Activated naive CD4-positive, alpha-beta T cell treated with anti-CD3 and anti-CD28 coated beads, Interleukin-2, amount 10 ng/mL, durations not matched to agents 7 days and 5 days (primary cell): ENCODE measurements around the gene GORAB.

Experiments used
- CTCF ChIA-PET: fragments of 350-600 bp; sonication (Branson Sonifier 250); formaldehyde crosslinking; loops from one replicate; lab custom pipeline; 2021; ENCODE audit warnings: antibody characterized with exemption; lab: Charles Lee
- DNase-seq: peaks from one replicate; pipeline ENCODE4 v3.0.0-alpha.2; 2020
- H3K27ac Mint-ChIP-seq: one replicate; pipeline ENCODE4 v1.8.0; 2021; ENCODE audit warnings: mild to moderate bottlenecking, moderate library complexity, mixed read lengths
- H3K27me3 Mint-ChIP-seq: one replicate; pipeline ENCODE4 v1.8.0; 2021; ENCODE audit warnings: mild to moderate bottlenecking, mixed read lengths
- H3K36me3 Mint-ChIP-seq: one replicate; pipeline ENCODE4 v1.8.0; 2021; ENCODE audit warnings: mixed read lengths
- H3K4me1 Mint-ChIP-seq: one replicate; pipeline ENCODE4 v1.8.0; 2021; ENCODE audit warnings: mixed read lengths
- H3K4me3 Mint-ChIP-seq: one replicate; pipeline ENCODE4 v1.8.0; 2021; ENCODE audit warnings: mild to moderate bottlenecking, moderate library complexity, mixed read lengths
- H3K9me3 Mint-ChIP-seq: one replicate; pipeline ENCODE4 v1.8.0; 2021; ENCODE audit warnings: mixed read lengths

GORAB gene

DNA sequence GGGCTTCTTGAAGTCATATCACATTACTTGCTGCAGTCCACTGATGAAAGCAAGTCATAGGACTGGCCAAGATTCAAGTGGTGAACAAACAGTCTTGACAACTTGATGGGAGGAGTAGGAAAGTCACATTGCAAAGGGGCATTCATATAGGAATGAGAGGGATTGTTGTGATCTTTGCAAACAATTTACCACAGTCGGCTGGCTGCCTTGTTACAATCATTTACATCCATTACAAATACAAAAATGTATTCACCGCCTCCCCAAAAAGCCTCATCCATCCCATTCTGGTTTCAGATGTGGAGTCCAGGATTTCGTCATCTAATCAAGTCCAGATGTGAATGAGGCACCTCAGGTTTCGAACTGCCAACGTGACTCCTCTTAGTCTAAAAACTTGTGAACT is 26.8 kb downstream of the GORAB start:
- H3K9me3 Mint-ChIP-seq, result peaks cover 13% of the 10 kb centered on the region
- no peak for DNase-seq
- CTCF ChIA-PET, result no interaction called here
- no peaks in the 10 kb centered on the region for H3K27me3 Mint-ChIP-seq
- peaks cover 2% of the 10 kb centered on the region for H3K36me3 Mint-ChIP-seq
- H3K4me1 Mint-ChIP-seq, result peaks cover 14% of the 10 kb centered on the region
- no peak overlapping the region for H3K27ac Mint-ChIP-seq
- H3K4me3 Mint-ChIP-seq, result no peak overlapping the region

DNA sequence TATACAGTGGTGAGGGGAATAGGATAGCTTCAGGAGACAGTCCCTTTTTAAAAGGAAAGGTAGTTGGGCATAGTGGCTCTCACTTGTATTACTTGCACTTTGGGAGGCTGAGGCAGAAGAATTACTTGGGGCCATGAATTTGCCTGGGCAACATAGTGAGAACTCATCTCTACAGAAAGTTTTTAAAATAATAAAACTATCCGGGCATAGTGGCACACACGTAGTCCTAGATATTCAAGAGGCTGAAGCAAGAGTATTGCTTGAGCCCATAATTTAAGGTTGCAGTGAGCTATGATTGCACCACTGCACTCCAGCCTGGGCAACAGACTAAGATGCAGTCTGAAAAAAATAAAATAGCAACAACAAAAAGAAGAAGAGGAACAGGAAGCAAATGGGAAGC is 27.2 kb downstream of the GORAB start:
- peaks cover 13% of the 10 kb centered on the region for H3K9me3 Mint-ChIP-seq
- no peak overlapping the region for H3K27ac Mint-ChIP-seq
- no peak for DNase-seq
- H3K36me3 Mint-ChIP-seq, result no peaks in the 10 kb centered on the region
- CTCF ChIA-PET, result no interaction called here
- H3K27me3 Mint-ChIP-seq, result no peaks in the 10 kb centered on the region
- peaks cover 14% of the 10 kb centered on the region for H3K4me1 Mint-ChIP-seq
- H3K4me3 Mint-ChIP-seq, result no peak overlapping the region

DNA sequence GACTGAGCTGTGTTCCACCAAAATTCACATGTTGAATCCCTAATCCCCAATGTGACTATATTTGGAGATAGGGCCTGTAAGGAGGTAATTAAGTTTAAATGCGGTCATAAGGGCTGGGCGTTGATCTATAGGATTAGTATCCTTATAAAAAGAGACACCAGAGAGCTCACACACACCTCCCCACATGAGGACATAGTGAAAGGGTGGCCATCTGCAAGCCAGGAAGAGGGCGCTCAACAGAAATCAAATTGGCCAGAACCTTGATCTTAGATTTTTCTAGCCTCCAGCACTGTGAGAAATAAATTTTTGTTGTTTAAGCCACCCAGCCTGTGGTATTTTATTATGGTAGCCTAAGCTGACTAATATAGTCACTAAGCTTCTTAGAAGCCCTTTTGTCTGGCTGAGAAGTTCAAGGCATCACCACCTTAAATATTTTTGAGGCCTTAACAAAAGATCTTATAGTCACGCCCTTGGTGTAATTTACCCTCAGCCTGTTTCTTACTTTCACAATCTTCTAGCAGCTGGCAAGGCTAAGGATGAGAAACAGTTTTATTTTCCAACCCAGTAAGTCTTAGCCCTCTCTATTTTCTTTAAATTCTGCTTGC is 28.8 kb downstream of the GORAB start:
- Mint-ChIP-seq H3K4me3 (no peak overlapping the region), H3K9me3 (peaks cover 13% of the 10 kb centered on the region), H3K27me3 (peaks cover 6% of the 10 kb centered on the region), H3K36me3 (no peaks in the 10 kb centered on the region), H3K4me1 (peaks cover 14% of the 10 kb centered on the region), H3K27ac (no peak overlapping the region)
- no peak for DNase-seq
- CTCF ChIA-PET, result no interaction called here

DNA sequence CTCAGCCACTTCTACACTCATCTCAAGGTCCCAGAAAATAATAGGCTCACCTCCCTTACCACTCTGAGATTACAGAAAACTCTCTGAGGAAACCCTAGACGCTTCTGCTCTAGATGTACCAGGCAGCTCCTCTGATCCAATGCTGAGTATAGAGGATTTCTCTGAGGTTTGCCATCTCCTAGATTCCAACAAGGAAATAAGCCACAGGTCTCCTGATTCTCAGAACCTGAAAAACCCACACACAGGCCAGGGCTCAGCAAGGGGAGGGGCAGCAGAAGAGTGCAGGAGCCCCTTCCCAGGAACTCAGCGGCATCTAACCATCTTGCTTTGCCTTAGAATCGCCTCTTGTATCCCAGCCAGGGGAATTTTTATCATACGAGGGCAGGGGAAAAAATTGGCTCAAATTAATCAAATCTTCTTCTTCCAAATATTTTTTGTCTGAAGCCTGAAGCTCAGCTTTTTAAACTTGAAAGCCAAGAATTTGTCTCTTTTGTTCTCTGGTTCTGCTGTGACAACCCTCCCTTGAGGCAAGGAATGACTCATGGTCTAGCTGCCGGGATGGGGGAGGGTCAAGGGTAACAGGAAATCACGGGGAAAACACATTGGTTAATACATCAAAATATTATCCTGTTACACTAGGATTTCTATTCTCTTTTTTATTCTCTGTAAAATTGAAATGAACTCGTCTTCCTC is 30.8 kb downstream of the GORAB start:
- Mint-ChIP-seq H3K4me3 (no peak overlapping the region), H3K36me3 (no peaks in the 10 kb centered on the region), H3K4me1 (peaks cover 14% of the 10 kb centered on the region), H3K9me3 (peaks cover 13% of the 10 kb centered on the region), H3K27me3 (peaks cover 6% of the 10 kb centered on the region), H3K27ac (no peak overlapping the region)
- CTCF ChIA-PET, result no interaction called here
- DNase-seq, result peak; percentile 36

DNA sequence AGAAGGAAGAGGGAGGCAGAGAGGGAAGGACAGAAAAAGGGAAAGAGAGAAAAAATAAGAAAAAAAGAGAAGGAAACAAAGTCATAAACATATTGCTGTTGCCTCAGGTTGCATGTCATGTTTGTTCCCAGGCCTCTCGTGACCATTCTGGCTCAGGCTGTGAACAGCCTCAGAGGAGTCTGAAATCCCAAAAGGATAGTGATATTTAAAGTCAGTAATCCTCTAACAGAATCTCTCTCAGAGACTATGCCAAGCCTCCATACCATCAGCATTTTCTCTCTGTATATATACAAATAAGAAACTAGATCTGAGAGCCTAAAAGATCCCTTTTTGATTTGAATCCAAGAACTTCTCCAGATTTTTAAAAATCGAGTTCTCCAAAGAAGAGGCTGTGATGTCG is 35.2 kb downstream of the GORAB start:
- peaks cover 14% of the 10 kb centered on the region for H3K4me1 Mint-ChIP-seq
- H3K4me3 Mint-ChIP-seq, result no peak overlapping the region
- CTCF ChIA-PET, result no interaction called here
- DNase-seq, result no peak
- no peak overlapping the region for H3K27ac Mint-ChIP-seq
- peaks cover 10% of the 10 kb centered on the region for H3K27me3 Mint-ChIP-seq
- H3K36me3 Mint-ChIP-seq, result no peaks in the 10 kb centered on the region
- H3K9me3 Mint-ChIP-seq, result peaks cover 4% of the 10 kb centered on the region

DNA sequence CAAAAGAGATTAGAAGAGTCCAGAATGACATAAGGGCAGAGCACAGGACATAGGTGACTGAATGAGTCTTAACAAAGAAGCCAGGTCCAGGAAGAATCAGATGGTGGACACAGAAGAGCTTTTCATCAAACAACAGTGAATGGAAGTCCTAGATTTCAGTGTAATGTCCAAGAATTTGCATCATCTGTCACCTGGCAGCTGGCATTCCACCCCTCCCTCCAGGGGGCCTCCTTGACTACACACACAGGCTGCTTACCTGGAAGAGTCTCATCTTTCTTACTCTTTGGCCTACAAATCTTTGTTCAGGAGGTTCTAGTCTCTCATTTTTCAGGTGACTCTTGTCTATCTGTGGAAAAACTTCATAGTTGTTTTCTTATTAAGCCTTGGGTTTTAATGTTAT is 36.2 kb downstream of the GORAB start:
- CTCF ChIA-PET, result interaction anchor here (1.1 kb wide), 1 partner anchor 13 kb away, joined by 3 read pairs; no protein-coding TSS in a partner anchor
- H3K27ac Mint-ChIP-seq, result no peak overlapping the region
- DNase-seq, result no peak
- peaks cover 5% of the 10 kb centered on the region for H3K4me1 Mint-ChIP-seq
- H3K27me3 Mint-ChIP-seq, result peaks cover 10% of the 10 kb centered on the region
- H3K9me3 Mint-ChIP-seq, result peaks cover 4% of the 10 kb centered on the region
- no peaks in the 10 kb centered on the region for H3K36me3 Mint-ChIP-seq
- no peak overlapping the region for H3K4me3 Mint-ChIP-seq

DNA sequence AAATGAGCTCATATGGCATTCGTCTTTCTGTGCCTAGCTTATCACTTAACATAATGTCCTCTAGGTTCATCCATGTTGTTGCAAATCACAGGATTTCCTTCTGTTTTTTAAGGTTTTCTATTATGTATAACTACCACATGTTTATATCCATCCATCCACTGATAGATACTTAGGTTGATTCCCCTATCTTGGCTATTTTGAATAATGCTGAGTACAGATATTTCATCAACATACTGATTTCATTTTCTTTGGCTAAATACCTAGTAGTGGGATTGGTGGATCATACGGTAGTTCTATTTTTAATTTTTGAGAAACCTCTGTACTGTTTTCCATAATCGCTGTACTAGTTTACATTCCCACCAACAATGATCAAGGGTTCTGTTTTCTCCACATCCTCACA is 45.0 kb downstream of the GORAB start:
- Mint-ChIP-seq H3K4me3 (no peak overlapping the region), H3K27ac (no peak overlapping the region), H3K36me3 (no peaks in the 10 kb centered on the region), H3K27me3 (peaks cover 8% of the 10 kb centered on the region), H3K9me3 (peaks cover 1% of the 10 kb centered on the region), H3K4me1 (no peaks in the 10 kb centered on the region)
- no peak for DNase-seq
- CTCF ChIA-PET, result no interaction called here

DNA sequence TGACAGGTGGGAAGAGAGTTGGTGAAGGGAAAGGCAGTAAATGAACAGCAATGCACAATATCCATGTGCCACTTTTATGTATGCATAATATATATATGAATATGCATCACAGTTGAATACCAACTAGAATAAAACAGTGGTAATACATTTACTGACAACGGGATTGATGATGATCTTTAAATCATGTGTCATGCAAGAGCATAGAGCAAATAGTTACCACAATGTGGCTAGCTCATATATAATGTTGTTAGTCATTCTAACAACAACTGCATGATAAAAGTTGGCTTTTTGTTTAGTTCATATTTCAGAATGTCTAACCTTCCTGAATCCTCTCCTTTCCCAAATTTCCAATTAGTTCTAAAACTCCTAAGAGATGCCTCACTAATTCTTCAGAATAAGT is 46.4 kb downstream of the GORAB start:
- no peaks in the 10 kb centered on the region for H3K9me3 Mint-ChIP-seq
- H3K27me3 Mint-ChIP-seq, result peaks cover 8% of the 10 kb centered on the region
- H3K4me1 Mint-ChIP-seq, result no peaks in the 10 kb centered on the region
- H3K4me3 Mint-ChIP-seq, result no peak overlapping the region
- CTCF ChIA-PET, result no interaction called here
- no peak overlapping the region for H3K27ac Mint-ChIP-seq
- DNase-seq, result no peak
- no peaks in the 10 kb centered on the region for H3K36me3 Mint-ChIP-seq

DNA sequence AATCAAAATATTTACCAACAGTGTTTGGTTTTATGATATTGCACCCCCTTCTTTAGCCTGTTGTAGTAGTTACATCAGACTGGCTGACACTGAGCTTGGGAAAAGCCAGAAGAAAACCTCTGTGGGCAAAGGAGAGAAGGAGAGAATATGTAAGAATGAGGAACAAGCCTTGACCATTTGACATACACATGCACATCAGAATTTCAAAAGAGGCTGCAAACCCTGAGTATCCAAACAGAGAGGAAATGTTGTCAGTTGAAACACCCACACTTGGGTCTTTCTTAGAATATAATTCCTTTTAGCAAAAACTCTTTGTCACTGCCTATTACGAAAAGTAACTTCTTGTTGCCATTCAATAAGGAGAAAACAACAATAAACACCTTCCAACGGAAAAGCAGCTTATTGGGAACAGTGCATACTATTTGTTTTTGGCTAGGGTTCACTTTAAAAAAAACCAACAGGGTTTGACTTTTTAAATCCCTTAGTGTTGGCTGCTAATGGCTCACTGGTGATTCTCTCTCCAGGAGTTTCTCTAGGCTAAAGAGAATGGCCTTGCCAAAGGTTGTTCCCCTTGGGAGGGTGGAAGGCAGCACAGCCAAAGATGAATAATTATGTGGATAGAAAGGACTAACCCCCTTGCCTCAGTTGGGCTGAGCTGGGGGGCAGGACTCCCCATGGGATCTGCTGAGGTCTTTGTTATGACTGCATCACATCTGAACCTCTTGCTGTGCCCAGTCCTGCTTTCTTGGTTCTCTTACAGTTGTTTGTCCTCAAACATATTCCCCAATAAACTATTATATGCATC is 48.9 kb downstream of the GORAB start:
- Mint-ChIP-seq H3K27me3 (peaks cover 8% of the 10 kb centered on the region), H3K36me3 (no peaks in the 10 kb centered on the region), H3K27ac (no peak overlapping the region), H3K9me3 (no peaks in the 10 kb centered on the region), H3K4me1 (no peaks in the 10 kb centered on the region), H3K4me3 (no peak overlapping the region)
- no peak for DNase-seq
- CTCF ChIA-PET, result no interaction called here

DNA sequence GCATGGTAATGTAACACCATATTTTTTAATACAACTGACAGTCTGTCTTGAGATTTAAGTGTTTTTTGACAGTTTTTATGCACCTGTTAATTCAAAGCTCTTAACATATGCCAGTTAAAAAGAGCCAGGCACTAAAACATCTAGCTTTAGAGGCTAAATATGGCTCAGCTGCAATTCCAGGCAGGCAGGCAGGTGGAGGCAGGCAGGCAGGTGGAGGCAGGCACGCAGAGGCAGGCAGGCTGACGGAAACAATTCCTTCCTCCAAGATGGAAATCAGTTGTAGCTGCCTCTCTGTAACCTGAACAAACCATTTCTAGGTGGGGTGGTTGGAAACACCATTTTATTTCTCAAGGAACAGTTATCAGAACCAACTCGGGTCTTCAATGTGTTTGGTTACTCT is 51.2 kb downstream of the GORAB start:
- Mint-ChIP-seq H3K27me3 (peaks cover 13% of the 10 kb centered on the region), H3K27ac (no peak overlapping the region), H3K4me1 (no peaks in the 10 kb centered on the region), H3K9me3 (no peaks in the 10 kb centered on the region), H3K4me3 (no peak overlapping the region), H3K36me3 (no peaks in the 10 kb centered on the region)
- CTCF ChIA-PET, result no interaction called here
- no peak for DNase-seq

DNA sequence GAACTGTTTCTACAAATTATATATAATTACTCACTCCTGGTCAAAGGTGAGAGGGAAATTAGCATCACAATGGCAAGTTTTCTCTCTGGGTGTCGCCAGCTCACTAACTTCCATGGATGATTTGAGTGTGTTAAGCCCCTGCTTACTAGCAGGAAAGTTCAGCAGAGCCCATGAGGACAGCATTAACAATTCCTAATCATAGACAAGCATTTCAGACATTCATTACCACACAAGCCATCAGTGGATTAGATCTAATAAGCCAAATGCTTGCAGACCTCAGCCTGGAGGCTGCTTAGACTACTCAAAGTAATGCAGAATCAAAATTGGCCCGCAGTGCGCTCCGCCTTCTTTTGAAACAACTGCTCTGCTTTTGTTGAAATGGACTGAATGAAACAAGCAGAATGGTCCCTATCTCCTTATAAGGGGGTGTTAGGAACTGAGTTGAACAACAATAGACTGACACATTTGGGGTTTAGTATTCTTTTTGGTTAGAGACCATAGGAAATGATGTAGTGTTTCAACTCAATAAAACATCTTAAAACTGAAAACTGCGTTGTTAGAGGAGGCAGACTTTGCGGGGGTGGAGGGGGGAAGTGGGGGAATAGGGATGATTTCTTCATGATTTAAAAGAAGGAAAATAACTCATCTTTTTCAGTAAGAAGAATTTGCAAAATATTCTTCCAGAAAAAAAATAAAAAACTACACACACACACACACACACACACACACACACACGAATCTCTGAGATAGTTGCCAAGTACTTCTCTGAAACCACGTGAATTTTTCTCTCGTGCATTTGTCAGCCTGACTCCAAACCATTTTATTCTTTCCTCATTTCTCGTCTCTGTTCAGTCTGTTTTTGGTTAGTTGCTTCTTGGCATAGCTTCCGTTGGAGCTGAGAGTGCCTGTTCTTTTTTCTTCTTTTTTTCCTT is 54.6 kb downstream of the GORAB start:
- CTCF ChIA-PET, result no interaction called here
- Mint-ChIP-seq H3K4me1 (no peaks in the 10 kb centered on the region), H3K27ac (no peak overlapping the region), H3K9me3 (no peaks in the 10 kb centered on the region), H3K27me3 (peaks cover 9% of the 10 kb centered on the region), H3K36me3 (no peaks in the 10 kb centered on the region), H3K4me3 (no peak overlapping the region)
- DNase-seq, result no peak

DNA sequence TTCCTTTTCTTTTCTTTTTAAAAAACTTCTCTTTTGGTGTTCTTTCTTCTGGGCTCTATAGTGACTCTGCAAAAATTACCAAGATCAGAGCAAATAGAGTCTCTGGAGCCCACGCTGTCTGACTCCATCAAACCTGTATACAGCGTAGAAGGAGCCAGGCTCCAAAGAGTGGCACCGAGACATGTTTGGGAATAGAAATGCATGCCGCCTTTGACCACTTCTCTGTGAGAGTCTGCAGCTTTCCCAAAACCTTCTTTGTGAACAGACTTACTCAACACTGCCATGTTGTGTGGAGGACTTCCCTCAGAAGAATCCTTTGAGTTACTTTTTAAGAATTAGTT is 55.3 kb downstream of the GORAB start:
- DNase-seq, result no peak
- CTCF ChIA-PET, result no interaction called here
- no peaks in the 10 kb centered on the region for H3K9me3 Mint-ChIP-seq
- H3K27me3 Mint-ChIP-seq, result peaks cover 9% of the 10 kb centered on the region
- no peak overlapping the region for H3K4me3 Mint-ChIP-seq
- no peaks in the 10 kb centered on the region for H3K4me1 Mint-ChIP-seq
- no peak overlapping the region for H3K27ac Mint-ChIP-seq
- no peaks in the 10 kb centered on the region for H3K36me3 Mint-ChIP-seq

DNA sequence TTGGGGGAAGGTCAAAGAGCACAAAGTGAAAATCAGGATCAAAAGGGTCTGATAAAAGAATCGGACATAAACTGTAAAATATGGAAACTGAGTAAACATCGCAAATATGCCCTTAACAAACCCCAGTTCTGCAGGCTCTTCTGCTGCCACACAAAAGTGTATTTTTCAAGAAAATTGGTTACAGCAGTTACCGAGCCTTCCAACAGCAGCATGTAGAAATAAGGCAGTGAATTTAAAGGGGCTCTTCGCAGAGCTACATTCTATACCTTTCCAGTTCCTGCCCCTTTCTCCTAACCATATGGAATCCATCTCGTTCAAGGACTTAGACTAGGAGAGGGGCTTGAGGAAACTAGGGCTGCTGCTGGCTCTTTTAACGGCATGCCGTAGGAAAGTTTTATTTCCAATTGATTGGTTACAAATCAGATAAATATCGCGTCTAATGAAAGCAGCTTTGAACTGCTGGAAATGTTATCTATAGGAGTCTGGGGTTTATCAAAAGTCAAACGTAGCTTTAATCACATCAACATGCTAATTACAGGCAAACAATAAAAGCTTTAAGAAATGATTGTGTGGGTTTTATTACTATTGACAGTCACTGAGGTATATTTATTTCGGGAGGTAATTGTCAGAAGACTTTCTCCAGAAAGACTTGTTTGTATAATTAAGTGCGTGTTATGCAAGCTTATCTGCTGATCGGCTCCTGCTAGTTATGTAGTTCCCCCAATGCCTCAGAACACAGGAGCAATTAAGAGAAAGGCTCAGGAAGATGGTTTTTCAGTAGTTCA is 59.1 kb downstream of the GORAB start:
- CTCF ChIA-PET, result no interaction called here
- no peak overlapping the region for H3K4me3 Mint-ChIP-seq
- H3K36me3 Mint-ChIP-seq, result no peaks in the 10 kb centered on the region
- no peaks in the 10 kb centered on the region for H3K4me1 Mint-ChIP-seq
- peaks cover 9% of the 10 kb centered on the region for H3K27me3 Mint-ChIP-seq
- DNase-seq, result no peak
- H3K27ac Mint-ChIP-seq, result no peak overlapping the region
- peaks cover 2% of the 10 kb centered on the region for H3K9me3 Mint-ChIP-seq
